HG03571 (cell line): Measurements from ENCODE around the gene KIF13A.
"Not testable (repeated sequence)": the region's sequence is repeated elsewhere in the genome, so short reads cannot be mapped to it uniquely, and the experiment has no call there.

ENCODE experiments used
- ATAC-seq: cut with Tn5 transposase; IDR thresholded peaks from one replicate; pipeline ENCODE4 v1.9.1; 2021; ENCODE audit not compliant: unreplicated experiment

The KIF13A gene

GRCh38 chr6:17812311-17812710 lies 175.1 kb downstream of the KIF13A start:
- ATAC-seq = no peak

- ATAC-seq = no peak
Observed at GRCh38 chr6:17808609-17809008, 178.8 kb downstream of the KIF13A start.

GRCh38 chr6:17807431-17807830 lies 180.0 kb downstream of the KIF13A start:
- not testable (repeated sequence) for ATAC-seq

DNA sequence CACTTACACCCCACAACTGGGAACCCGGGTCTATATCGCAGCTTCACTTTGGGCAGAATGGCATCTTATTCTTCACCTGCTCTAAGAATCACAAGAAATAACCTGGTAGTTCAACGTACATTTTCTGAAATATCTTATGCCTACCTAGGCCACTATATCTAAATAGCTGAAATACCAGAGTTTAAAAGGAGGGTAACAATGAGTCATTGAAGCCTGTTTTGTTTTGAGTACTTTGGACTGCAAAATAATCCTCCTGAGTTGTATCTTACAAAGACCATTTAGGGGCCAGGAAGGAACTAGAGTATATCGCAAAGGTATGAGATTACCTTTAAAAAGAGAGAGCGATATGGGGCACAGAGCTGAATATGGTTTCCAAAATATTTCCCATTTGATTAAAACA lies 184.0 kb downstream of the KIF13A start:
- no peak for ATAC-seq

GRCh38 chr6:17798477-17799154 lies 188.8 kb downstream of the KIF13A start:
- no peak for ATAC-seq

- no peak for ATAC-seq
Observed at GRCh38 chr6:17790489-17790888, 196.9 kb downstream of the KIF13A start.

GRCh38 chr6:17785094-17785787 lies 202.2 kb downstream of the KIF13A start:
- no peak for ATAC-seq

- ATAC-seq = no peak
Observed at GRCh38 chr6:17780061-17780460, 207.4 kb downstream of the KIF13A start.

DNA sequence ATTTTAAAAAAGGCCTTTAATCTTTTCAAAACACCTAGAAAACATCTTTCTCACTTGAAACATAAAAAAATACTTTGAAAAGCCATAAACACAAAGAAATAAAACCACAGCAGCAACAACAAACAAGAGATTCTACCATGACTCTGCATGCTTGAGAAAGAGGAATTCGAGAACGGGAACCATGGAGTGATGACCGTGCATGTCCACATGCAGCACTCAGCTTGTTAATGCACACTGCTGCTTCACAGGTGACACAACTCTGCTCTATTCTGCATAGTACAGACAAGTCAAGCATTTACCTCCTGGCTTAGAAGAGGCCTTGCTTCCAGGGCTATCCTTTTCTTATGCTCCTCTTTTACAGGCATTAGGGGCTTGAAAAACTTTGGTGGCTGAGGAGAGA lies 215.8 kb downstream of the KIF13A start:
- no peak for ATAC-seq

- ATAC-seq = no peak
Observed at GRCh38 chr6:17768881-17769280, 218.6 kb downstream of the KIF13A start.

- no peak for ATAC-seq
Observed at GRCh38 chr6:17768388-17768787, 219.0 kb downstream of the KIF13A start.

GRCh38 chr6:17762651-17763050 lies 224.8 kb downstream of the KIF13A start:
- ATAC-seq = no peak

DNA sequence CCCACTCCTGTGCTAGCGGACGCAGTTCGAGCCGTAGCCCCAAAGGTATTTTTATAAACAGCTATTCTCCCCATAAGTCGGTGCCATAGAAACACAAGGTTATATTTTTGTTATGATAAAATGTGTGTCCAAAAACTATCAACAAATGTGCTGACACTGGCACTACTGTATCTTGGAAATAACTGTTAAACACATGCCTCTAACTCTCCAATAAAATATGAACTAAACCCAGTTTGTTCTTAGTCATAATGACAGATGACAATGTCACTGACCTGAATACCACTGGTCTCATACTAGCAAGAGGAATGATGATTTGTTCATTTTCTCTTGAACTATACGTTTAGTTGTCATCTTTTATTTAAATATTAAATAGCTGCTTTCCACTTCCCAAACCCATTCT lies 229.3 kb downstream of the KIF13A start:
- ATAC-seq = no peak

GRCh38 chr6:17754254-17754653 lies 233.2 kb downstream of the KIF13A start:
- no peak for ATAC-seq

- ATAC-seq = not testable (repeated sequence)
Observed at GRCh38 chr6:17745324-17745723, 242.1 kb downstream of the KIF13A start.

GRCh38 chr6:17744757-17745308 lies 242.6 kb downstream of the KIF13A start:
- not testable (repeated sequence) for ATAC-seq

DNA sequence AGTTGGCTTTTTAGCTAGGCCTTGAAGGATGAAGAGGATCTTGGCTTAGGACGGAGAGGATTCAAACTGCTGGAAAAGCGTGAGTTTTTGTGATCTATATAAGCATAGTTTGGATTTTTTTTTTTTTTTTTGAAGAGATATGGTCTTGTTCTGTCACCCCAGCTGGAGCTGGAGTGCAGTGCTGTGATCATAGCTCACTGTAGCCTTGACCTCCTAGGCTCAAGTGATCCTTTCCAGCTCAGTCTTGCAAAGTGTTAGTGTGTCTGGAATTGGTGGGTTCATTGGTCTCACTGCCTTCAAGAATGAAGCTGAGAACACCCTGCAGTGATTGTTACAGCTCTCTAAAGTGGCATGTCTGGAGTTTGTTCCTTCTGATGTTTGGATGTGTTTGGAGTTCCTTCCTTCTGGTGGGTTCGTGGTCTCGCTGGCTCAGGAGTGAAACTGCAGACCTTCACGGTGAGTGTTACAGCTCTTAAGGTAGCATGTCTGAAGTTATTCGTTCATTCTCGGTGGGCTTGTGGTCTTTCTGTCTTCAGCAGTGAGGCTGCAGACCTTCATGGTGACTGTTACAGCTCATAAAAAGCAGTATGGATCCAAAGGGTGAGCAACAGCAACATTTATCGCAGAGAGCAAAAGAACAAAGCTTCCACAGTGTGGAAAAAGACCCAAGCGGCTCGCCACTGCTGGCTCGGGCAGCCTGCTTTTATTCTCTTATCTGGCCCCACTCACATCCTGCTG lies 243.2 kb downstream of the KIF13A start:
- no peak for ATAC-seq

DNA sequence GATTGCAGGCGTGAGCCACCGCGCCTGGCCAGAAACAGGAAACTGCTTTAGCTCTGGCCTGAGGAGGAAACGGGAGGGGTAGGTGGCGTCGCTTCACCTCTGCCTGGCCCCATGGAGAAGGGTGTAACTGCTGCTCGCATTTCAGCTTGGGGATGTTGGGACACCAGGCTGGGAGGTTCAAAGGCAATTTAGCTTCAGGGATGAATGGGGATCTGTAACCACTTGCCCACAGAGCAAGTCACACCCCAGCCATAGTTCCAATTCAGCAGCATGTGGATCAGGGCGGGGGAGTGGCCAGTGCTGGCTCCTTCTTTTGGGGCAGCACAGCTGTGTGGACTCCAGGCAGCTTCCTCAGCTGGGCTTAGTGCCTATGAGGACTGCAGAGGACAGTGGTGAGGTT lies 245.9 kb downstream of the KIF13A start:
- no peak for ATAC-seq

- no peak for ATAC-seq
Observed at GRCh38 chr6:17740559-17741220, 246.7 kb downstream of the KIF13A start.

DNA sequence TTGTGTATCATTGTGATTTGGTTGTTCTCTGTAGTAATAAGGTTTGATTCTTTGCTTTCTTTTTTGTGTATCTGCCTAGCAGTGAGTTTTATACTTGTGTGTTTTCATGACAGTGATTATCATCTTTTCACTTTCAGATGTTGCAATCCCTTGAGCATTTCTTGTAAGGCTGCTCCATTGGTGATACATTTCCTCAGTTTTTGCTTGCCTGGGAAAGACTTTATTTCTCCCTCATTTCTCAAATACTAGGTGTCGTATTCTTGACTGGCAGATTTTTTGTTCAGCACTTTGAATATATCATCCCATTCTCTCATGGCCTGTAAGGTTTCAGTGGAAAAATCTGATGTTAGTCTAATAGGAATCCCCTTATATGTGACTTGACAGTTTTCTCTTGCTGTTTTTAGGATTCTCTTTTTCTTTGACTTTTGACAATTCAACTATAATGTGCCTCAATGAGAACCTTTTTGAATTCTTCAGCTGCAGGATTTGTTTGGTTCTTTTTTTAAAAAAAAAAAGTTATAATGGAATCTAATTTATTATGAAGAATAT lies 249.7 kb downstream of the KIF13A start:
- no peak for ATAC-seq

- not testable (repeated sequence) for ATAC-seq
Observed at GRCh38 chr6:17735311-17735710, 252.1 kb downstream of the KIF13A start.
